Measurements from ENCODE around the gene GALNTL6.

DNA sequence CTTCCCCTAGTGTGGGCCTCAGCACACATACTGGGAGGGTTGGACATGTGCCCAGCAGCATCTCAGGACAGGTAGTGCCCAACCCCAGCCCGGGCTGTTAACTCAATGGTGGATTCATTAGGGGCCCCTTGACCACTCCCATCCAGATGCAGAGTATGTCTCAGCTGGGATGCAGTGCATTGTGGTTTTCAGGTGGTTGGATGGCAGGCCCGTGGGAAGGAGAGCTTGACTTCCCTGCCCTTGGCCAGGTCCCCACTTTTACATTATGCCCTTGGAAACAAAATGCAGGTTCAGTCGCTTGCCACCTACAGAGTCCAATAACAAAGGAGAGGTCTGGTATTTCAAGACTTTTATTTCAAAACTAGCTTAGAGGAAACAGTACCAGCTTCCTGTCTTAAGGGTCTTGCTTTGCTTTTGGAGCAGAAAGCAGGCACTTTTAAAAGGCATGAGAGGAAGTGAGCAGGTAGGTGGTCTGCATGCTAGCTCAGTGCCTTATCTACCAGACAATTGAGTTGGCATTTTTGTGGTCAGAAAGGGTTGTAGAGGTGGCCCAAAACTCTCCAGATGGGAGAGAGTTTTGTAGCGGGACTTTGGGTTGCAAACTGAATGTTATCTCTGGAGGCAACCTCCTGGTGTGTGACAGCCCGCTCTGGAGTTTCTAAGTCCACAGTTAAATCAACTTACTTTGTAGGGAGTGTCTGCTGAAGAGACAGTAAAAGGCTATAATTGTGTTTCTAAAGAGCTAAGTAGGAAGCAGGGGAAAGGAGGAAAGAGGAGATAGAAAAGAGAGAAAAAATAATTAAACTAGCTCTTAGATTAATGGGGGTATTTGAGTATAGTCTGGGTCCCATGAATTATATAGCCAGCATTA, 171.0 kb downstream of the GALNTL6 start:
- TF ChIP-seq POLR2AphosphoS5 (IDR thresholded peaks at IDR 0.05; ENCODE audit: low read depth, low read length): no peak
- TF ChIP-seq, protein P1, sequence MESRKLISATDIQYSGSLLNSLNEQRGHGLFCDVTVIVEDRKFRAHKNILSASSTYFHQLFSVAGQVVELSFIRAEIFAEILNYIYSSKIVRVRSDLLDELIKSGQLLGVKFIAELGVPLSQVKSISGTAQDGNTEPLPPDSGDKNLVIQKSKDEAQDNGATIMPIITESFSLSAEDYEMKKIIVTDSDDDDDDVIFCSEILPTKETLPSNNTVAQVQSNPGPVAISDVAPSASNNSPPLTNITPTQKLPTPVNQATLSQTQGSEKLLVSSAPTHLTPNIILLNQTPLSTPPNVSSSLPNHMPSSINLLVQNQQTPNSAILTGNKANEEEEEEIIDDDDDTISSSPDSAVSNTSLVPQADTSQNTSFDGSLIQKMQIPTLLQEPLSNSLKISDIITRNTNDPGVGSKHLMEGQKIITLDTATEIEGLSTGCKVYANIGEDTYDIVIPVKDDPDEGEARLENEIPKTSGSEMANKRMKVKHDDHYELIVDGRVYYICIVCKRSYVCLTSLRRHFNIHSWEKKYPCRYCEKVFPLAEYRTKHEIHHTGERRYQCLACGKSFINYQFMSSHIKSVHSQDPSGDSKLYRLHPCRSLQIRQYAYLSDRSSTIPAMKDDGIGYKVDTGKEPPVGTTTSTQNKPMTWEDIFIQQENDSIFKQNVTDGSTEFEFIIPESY (IDR thresholded peaks at IDR 0.05; ENCODE audit: extremely low read depth, insufficient replicate concordance, low read length): no peak
- TF ChIP-seq, protein P2, sequence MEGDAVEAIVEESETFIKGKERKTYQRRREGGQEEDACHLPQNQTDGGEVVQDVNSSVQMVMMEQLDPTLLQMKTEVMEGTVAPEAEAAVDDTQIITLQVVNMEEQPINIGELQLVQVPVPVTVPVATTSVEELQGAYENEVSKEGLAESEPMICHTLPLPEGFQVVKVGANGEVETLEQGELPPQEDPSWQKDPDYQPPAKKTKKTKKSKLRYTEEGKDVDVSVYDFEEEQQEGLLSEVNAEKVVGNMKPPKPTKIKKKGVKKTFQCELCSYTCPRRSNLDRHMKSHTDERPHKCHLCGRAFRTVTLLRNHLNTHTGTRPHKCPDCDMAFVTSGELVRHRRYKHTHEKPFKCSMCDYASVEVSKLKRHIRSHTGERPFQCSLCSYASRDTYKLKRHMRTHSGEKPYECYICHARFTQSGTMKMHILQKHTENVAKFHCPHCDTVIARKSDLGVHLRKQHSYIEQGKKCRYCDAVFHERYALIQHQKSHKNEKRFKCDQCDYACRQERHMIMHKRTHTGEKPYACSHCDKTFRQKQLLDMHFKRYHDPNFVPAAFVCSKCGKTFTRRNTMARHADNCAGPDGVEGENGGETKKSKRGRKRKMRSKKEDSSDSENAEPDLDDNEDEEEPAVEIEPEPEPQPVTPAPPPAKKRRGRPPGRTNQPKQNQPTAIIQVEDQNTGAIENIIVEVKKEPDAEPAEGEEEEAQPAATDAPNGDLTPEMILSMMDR (IDR thresholded peaks at IDR 0.05 in 2 of 3, conservative IDR thresholded peaks at IDR 0.05 in 1 of 3; ENCODE audit: borderline replicate concordance in 1 of 3, insufficient read depth in 1 of 3, low read depth in 2 of 3, low read length in 2 of 3): no peak
- no peak for TF ChIP-seq YY1 (IDR thresholded peaks at IDR 0.05; ENCODE audit: extremely low read depth, insufficient replicate concordance, low read depth, low read length)
- no peak for TF ChIP-seq RAD21 (IDR thresholded peaks at IDR 0.05; ENCODE audit: low read depth)
- no peak for TF ChIP-seq CEBPB (IDR thresholded peaks at IDR 0.05; ENCODE audit: low read depth)
- no peak for TF ChIP-seq EZH2 (IDR thresholded peaks at IDR 0.05)
